Keratinocyte (primary cell): ENCODE measurements around the gene ADGRV1.

Experiments used
- EZH2 ChIP-seq: IDR thresholded peaks from one replicate; pipeline ENCODE4 v1.6.1; 2012; ENCODE audit warnings: inconsistent platforms, mild to moderate bottlenecking, low read length, moderate library complexity
- TF ChIP-seq, protein P1 (sequence below), 3 experiments: IDR thresholded peaks in 1 of 3; conservative IDR thresholded peaks in 1 of 3; optimal IDR thresholded peaks in 1 of 3; 2 replicates in 2 of 3; 3 replicates in 1 of 3; pipeline versions ENCODE3 to v1.5.1; 2011; ENCODE audit warnings: low read length in 3 of 3, mild to moderate bottlenecking in 3 of 3, moderate library complexity in 2 of 3, control low read depth in 1 of 3, inconsistent platforms in 1 of 3; ENCODE audit not compliant: insufficient read depth in 2 of 3; ENCODE audit errors: extremely low read depth in 1 of 3

DNA sequence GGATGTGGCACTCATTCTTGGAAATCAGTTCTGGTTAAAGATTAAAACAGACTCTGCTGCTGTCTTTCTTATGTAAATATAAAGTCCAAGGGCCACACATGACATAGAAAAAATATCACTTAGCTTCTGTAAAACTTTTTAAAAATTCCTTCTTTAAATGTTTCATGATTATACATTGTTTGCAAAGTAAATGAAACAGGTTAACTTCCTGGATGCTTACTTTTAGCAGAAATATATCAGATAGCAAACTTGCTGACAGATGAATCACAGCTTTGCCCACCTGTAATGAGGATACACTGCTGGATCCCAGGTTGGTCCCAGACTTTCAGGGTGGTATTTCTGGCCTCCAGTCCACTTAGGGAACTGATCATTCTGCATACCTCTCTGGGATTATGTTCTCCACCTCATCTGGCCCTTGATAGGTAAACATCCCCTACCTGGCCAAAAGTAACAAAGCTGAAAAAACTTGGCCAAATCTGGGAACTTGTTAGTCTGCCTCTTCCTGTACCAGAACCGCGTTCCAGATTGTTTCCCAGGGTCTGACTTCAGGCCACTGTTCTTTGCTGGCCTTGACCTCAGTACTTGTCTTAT, 340.5 kb downstream of the ADGRV1 start:
- TF ChIP-seq, protein P1, sequence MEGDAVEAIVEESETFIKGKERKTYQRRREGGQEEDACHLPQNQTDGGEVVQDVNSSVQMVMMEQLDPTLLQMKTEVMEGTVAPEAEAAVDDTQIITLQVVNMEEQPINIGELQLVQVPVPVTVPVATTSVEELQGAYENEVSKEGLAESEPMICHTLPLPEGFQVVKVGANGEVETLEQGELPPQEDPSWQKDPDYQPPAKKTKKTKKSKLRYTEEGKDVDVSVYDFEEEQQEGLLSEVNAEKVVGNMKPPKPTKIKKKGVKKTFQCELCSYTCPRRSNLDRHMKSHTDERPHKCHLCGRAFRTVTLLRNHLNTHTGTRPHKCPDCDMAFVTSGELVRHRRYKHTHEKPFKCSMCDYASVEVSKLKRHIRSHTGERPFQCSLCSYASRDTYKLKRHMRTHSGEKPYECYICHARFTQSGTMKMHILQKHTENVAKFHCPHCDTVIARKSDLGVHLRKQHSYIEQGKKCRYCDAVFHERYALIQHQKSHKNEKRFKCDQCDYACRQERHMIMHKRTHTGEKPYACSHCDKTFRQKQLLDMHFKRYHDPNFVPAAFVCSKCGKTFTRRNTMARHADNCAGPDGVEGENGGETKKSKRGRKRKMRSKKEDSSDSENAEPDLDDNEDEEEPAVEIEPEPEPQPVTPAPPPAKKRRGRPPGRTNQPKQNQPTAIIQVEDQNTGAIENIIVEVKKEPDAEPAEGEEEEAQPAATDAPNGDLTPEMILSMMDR (optimal IDR thresholded peaks at IDR 0.05 in 1 of 3, IDR thresholded peaks at IDR 0.05 in 1 of 3, conservative IDR thresholded peaks at IDR 0.05 in 1 of 3; ENCODE audit: extremely low read depth in 1 of 3, insufficient read depth in 2 of 3, low read length in 3 of 3), result no peak
- no peak for TF ChIP-seq EZH2
